HTERT RPE-1 (cell line): ENCODE data around the gene CBR3.

Experiments used
- in situ Hi-C: fragments of 300-500 bp; cut with MboI; formaldehyde crosslinking; loops from 4 replicates; pipeline ENCODE4 v1.14.3; 2020; ENCODE audit warnings: low sequenced_read_pairs

CBR3 gene

GRCh38 chr21:36117286-36117741 is 17.6 kb upstream of the CBR3 start:
- in situ Hi-C loops: no loop called here

- in situ Hi-C loops: no loop called here
Measured at GRCh38 chr21:36120304-36120888, 14.5 kb upstream of the CBR3 start.

- in situ Hi-C loops: no loop called here
Measured at GRCh38 chr21:36122977-36123376, 11.9 kb upstream of the CBR3 start.

GRCh38 chr21:36124395-36124794 is 10.5 kb upstream of the CBR3 start:
- in situ Hi-C loops: no loop called here

GRCh38 chr21:36125512-36126207 is 9.2 kb upstream of the CBR3 start:
- in situ Hi-C loops: loop anchor here (25.0 kb wide), 1 partner anchor 212 kb away; no protein-coding TSS in a partner anchor

- in situ Hi-C loops: loop anchor here (25.0 kb wide), 1 partner anchor 211 kb away; no protein-coding TSS in a partner anchor
Measured at GRCh38 chr21:36126208-36126565, 8.7 kb upstream of the CBR3 start.

- in situ Hi-C loops: loop anchor here (25.0 kb wide), 1 partner anchor 211 kb away; no protein-coding TSS in a partner anchor
Measured at GRCh38 chr21:36126621-36127110, 8.2 kb upstream of the CBR3 start.

- in situ Hi-C loops: loop anchor here (25.0 kb wide), 1 partner anchor 210 kb away; no protein-coding TSS in a partner anchor
Measured at GRCh38 chr21:36127250-36127904, 7.5 kb upstream of the CBR3 start.

GRCh38 chr21:36127977-36128376 is 6.9 kb upstream of the CBR3 start:
- in situ Hi-C loops: loop anchor here (25.0 kb wide), 1 partner anchor 209 kb away; no protein-coding TSS in a partner anchor

GRCh38 chr21:36129219-36129618 is 5.7 kb upstream of the CBR3 start:
- in situ Hi-C loops: loop anchor here (25.0 kb wide), 1 partner anchor 208 kb away; no protein-coding TSS in a partner anchor

GRCh38 chr21:36130414-36130762 is 4.5 kb upstream of the CBR3 start:
- in situ Hi-C loops: loop anchor here (25.0 kb wide), 1 partner anchor 207 kb away; no protein-coding TSS in a partner anchor

- in situ Hi-C loops: loop anchor here (25.0 kb wide), 1 partner anchor 206 kb away; no protein-coding TSS in a partner anchor
Measured at GRCh38 chr21:36130839-36131238, 4.0 kb upstream of the CBR3 start.

- in situ Hi-C loops: loop anchor here (25.0 kb wide), 1 partner anchor 205 kb away; no protein-coding TSS in a partner anchor
Measured at GRCh38 chr21:36132696-36133095, 2.2 kb upstream of the CBR3 start.

GRCh38 chr21:36135391-36136102 is 668 bp downstream of the CBR3 start:
- in situ Hi-C loops: loop anchor here (25.0 kb wide), 1 partner anchor 202 kb away; no protein-coding TSS in a partner anchor

GRCh38 chr21:36139791-36140190 is 4.9 kb downstream of the CBR3 start:
- in situ Hi-C loops: loop anchor here (25.0 kb wide), 1 partner anchor 198 kb away; no protein-coding TSS in a partner anchor

- in situ Hi-C loops: loop anchor here (25.0 kb wide), 1 partner anchor 196 kb away; no protein-coding TSS in a partner anchor
Measured at GRCh38 chr21:36141513-36141925, 6.6 kb downstream of the CBR3 start.

- in situ Hi-C loops: loop anchor here (25.0 kb wide), 1 partner anchor 193 kb away; no protein-coding TSS in a partner anchor
Measured at GRCh38 chr21:36144233-36144632, 9.4 kb downstream of the CBR3 start.

- in situ Hi-C loops: loop anchor here (25.0 kb wide), 1 partner anchor 192 kb away; no protein-coding TSS in a partner anchor
Measured at GRCh38 chr21:36145259-36145658, 10.4 kb downstream of the CBR3 start.

GRCh38 chr21:36147911-36148310 is 13.0 kb downstream of the CBR3 start:
- in situ Hi-C loops: loop anchor here (25.0 kb wide), 1 partner anchor 189 kb away; no protein-coding TSS in a partner anchor

GRCh38 chr21:36148886-36149285 is 14.0 kb downstream of the CBR3 start:
- in situ Hi-C loops: loop anchor here (25.0 kb wide), 1 partner anchor 188 kb away; no protein-coding TSS in a partner anchor
